Muscle of leg (tissue), 11 donors: ENCODE data around the gene RPGRIP1. TPM values are rescaled to one million over a fixed set of nuclear protein-coding genes. Genes with fewer than 3 reads are reported as not detected.
"Not testable (repeated sequence)": the region's sequence is repeated elsewhere in the genome, so short reads cannot be mapped to it uniquely, and the experiment has no call there.

Source experiments
- DNase-seq: peaks from one replicate; pipeline ENCODE4 v3.0.0; 2013
- H3K27ac ChIP-seq: one replicate; pipeline ENCODE4 v1.5.1; 2013; ENCODE audit warnings: mild to moderate bottlenecking, low read length, control low read depth
- H3K27me3 ChIP-seq: one replicate; pipeline ENCODE4 v1.6.1; 2013; ENCODE audit warnings: low read length; ENCODE audit not compliant: control insufficient read depth, insufficient read depth
- H3K36me3 ChIP-seq: one replicate; pipeline ENCODE4 v1.6.1; 2013; ENCODE audit warnings: low read length; ENCODE audit not compliant: control insufficient read depth, insufficient read depth
- H3K4me1 ChIP-seq: one replicate; pipeline ENCODE4 v1.6.1; 2013; ENCODE audit warnings: low read length; ENCODE audit not compliant: control insufficient read depth, insufficient read depth
- H3K4me3 ChIP-seq: one replicate; pipeline ENCODE4 v1.5.1; 2013; ENCODE audit warnings: low read length, control low read depth
- H3K9me3 ChIP-seq: replicated peaks from 2 replicates; pipeline ENCODE4 v1.6.1; 2013; ENCODE audit warnings: low read depth, low read length; ENCODE audit not compliant: control insufficient read depth
- WGBS: methylation state at CpG from one replicate; pipeline ENCODE4 v1.1.5; 2013; ENCODE audit warnings: missing lambda C conversion rate; ENCODE audit not compliant: insufficient coverage; 5-methylcytosine and 5-hydroxymethylcytosine counted together
- polyA plus RNA-seq, 8 donors: library from polyadenylated mRNA; unstranded; fragments of 120-200 nt; gene quantifications; one replicate each; pipeline versions ENCODE4 v1.2.1 to v1.2.3, GENCODE V29; 2013; ENCODE audit warnings: inconsistent platforms in 1 of 8, low replicate concordance in 1 of 8; ENCODE audit not compliant: insufficient read length in 8 of 8, insufficient read depth in 1 of 8
- total RNA-seq: library from RNA; stranded (reverse); fragments of 120-200 nt; gene quantifications from one replicate; pipeline ENCODE4 v1.2.4, GENCODE V29; 2013

The RPGRIP1 gene
- total and polyA plus RNA-seq, 9 donors = 0.18 to 1.9 (median 0.49) TPM

DNA sequence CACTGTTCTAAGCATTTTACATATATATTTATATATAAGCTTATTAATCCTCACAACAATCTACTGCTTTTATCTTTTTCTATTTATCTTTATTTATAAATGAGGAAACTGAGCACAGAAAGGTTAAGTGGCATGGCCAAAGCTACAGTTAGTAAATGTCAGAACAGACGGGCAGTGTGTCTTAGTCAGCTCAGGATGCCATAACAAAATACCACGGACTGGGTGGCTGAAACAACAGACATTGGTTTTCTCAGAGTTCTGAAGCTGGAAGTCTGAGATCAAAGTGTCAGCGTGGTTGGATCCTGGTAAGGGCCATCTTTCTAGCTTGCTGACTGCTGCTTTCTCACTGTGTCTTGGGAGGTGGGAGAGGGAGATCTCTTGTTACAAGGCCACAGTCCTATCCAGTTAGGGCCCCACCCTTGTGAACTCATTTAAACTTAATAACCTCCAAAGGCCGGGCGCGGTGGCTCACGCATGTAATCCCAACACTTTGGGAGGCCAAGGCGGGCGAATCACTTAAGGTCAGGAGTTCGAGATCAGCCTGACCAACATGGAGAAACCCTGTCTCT lies 19.8 kb downstream of the RPGRIP1 start:
- WGBS = no CpG with 5 or more reads among the region's 10 CpGs
- no peak for DNase-seq

GRCh38 chr14:21300892-21301291 lies 21.0 kb downstream of the RPGRIP1 start:
- Histone ChIP-seq H3K9me3 (no peaks in the 10 kb centered on the region), H3K27ac (no peak overlapping the region), H3K27me3 (peaks cover 15% of the 10 kb centered on the region), H3K4me1 (no peaks in the 10 kb centered on the region), H3K36me3 (no peaks in the 10 kb centered on the region), H3K4me3 (no peak overlapping the region)
- WGBS = 2% methylated on average over 29 of the region's 30 CpGs
- peak; percentile 5 for DNase-seq

More for the DNA sequence above, 19.8 kb downstream of the RPGRIP1 start:
- H3K36me3 ChIP-seq = no peaks in the 10 kb centered on the region
- no peak overlapping the region for H3K4me3 ChIP-seq
- H3K27ac ChIP-seq = no peak overlapping the region
- no peaks in the 10 kb centered on the region for H3K4me1 ChIP-seq
- H3K9me3 ChIP-seq = no peaks in the 10 kb centered on the region
- H3K27me3 ChIP-seq = peaks cover 15% of the 10 kb centered on the region

GRCh38 chr14:21302013-21302835 lies 22.3 kb downstream of the RPGRIP1 start:
- Histone ChIP-seq H3K36me3 (no peaks in the 10 kb centered on the region), H3K9me3 (no peaks in the 10 kb centered on the region), H3K4me3 (no peak overlapping the region), H3K27ac (no peak overlapping the region), H3K27me3 (peaks cover 15% of the 10 kb centered on the region), H3K4me1 (no peaks in the 10 kb centered on the region)
- no peak for DNase-seq
- 68% methylated on average over 5 of the region's 8 CpGs for WGBS

- H3K36me3 ChIP-seq, DNase-seq, H3K9me3 ChIP-seq, H3K4me3 ChIP-seq, H3K4me1 ChIP-seq, H3K27ac ChIP-seq: not testable (repeated sequence)
- H3K27me3 ChIP-seq = peaks cover 15% of the 10 kb centered on the region
- 67% methylated on average over 1 of the region's 2 CpGs for WGBS
Observed at GRCh38 chr14:21302836-21303140, 22.9 kb downstream of the RPGRIP1 start.

GRCh38 chr14:21307637-21308036 lies 27.8 kb downstream of the RPGRIP1 start:
- no CpG with 5 or more reads among the region's 3 CpGs for WGBS
- H3K27ac ChIP-seq = peak overlapping the region; percentile 38

GRCh38 chr14:21308132-21308478 lies 28.2 kb downstream of the RPGRIP1 start:
- H3K27ac ChIP-seq = peak overlapping the region; percentile 45
- peaks cover 3% of the 10 kb centered on the region for H3K4me1 ChIP-seq
- H3K27me3 ChIP-seq = peaks cover 2% of the 10 kb centered on the region
- no peaks in the 10 kb centered on the region for H3K36me3 ChIP-seq
- no peaks in the 10 kb centered on the region for H3K9me3 ChIP-seq
- no peak overlapping the region for H3K4me3 ChIP-seq
- peak; percentile 6 for DNase-seq

More at GRCh38 chr14:21307637-21308036, 27.8 kb downstream of the RPGRIP1 start:
- H3K27me3 ChIP-seq = peaks cover 2% of the 10 kb centered on the region
- H3K36me3 ChIP-seq = no peaks in the 10 kb centered on the region
- no peak for DNase-seq
- peaks cover 3% of the 10 kb centered on the region for H3K4me1 ChIP-seq
- no peak overlapping the region for H3K4me3 ChIP-seq
- no peaks in the 10 kb centered on the region for H3K9me3 ChIP-seq

GRCh38 chr14:21308479-21309237 lies 28.8 kb downstream of the RPGRIP1 start:
- peak; percentile 76 for DNase-seq
- 2% methylated on average over 11 of the region's 16 CpGs for WGBS

DNA sequence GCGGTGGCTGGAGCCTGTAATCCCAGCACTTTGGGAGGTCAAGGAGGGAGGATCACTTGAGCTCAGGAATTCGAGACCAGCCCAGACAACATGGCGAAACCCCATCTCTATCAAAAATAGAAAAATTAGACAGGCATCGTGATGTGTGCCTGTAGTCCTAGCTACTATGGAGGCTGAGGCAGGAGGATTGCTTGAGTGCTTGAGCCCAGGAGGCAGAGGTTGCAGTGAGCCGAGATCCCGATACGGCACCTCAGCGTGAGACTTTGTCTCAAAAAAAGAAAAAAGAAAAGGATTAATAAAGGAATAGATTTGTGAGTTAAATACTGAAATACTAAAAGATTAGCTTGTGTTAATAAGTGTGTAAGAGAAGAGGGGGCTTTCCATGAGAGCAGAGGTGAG lies 29.4 kb downstream of the RPGRIP1 start:
- peaks cover 2% of the 10 kb centered on the region for H3K27me3 ChIP-seq
- peak overlapping the region; percentile 28 for H3K4me3 ChIP-seq
- 76% methylated on average over 6 of the region's 8 CpGs for WGBS
- H3K27ac ChIP-seq = peak overlapping the region; percentile 20
- no peaks in the 10 kb centered on the region for H3K9me3 ChIP-seq
- no peak for DNase-seq
- H3K36me3 ChIP-seq = no peaks in the 10 kb centered on the region
- H3K4me1 ChIP-seq = peaks cover 3% of the 10 kb centered on the region

More at GRCh38 chr14:21308479-21309237, 28.8 kb downstream of the RPGRIP1 start:
- H3K4me3 ChIP-seq = peak overlapping the region; percentile 28
- H3K27ac ChIP-seq = peak overlapping the region; percentile 45
- H3K27me3 ChIP-seq = peaks cover 2% of the 10 kb centered on the region
- H3K9me3 ChIP-seq = no peaks in the 10 kb centered on the region
- H3K4me1 ChIP-seq = peaks cover 3% of the 10 kb centered on the region
- no peaks in the 10 kb centered on the region for H3K36me3 ChIP-seq

GRCh38 chr14:21309956-21310355 lies 30.1 kb downstream of the RPGRIP1 start:
- no CpG with 5 or more reads among the region's 3 CpGs for WGBS
- DNase-seq = no peak
- Histone ChIP-seq H3K27me3 (peaks cover 2% of the 10 kb centered on the region), H3K27ac (no peak overlapping the region), H3K9me3 (no peaks in the 10 kb centered on the region), H3K4me1 (peaks cover 3% of the 10 kb centered on the region), H3K36me3 (no peaks in the 10 kb centered on the region), H3K4me3 (no peak overlapping the region)

DNA sequence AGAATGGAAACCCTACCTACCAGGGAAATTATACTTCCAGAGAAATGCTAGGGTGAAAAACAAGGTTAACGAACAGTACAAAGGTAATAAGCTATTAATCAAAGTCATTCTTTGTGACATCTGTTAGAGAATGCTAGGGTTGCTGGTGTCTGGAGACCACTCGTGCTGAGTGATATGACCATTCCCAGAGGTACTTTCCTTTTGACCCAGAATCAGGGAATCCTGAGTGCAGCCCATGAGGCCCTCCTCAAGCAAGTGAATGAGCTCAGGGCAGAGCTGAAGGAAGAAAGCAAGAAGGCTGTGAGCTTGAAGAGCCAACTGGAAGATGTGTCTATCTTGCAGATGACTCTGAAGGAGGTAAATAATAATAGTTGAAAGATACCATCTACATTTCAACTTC lies 31.7 kb downstream of the RPGRIP1 start:
- Histone ChIP-seq H3K27ac (no peak overlapping the region), H3K27me3 (peaks cover 2% of the 10 kb centered on the region), H3K36me3 (no peaks in the 10 kb centered on the region), H3K4me1 (peaks cover 3% of the 10 kb centered on the region), H3K9me3 (no peaks in the 10 kb centered on the region), H3K4me3 (no peak overlapping the region)
- no CpG with 5 or more reads among the region's 2 CpGs for WGBS
- no peak for DNase-seq
